HG03159 (cell line): Measurements from ENCODE around the gene DGKI.
"Not testable (repeated sequence)": the region's sequence is repeated elsewhere in the genome, so short reads cannot be mapped to it uniquely, and the experiment has no call there.

Experiments used
- ATAC-seq: cut with Tn5 transposase; IDR thresholded peaks from one replicate; pipeline ENCODE4 v1.9.1; 2021; ENCODE audit warnings: mild to moderate bottlenecking, moderate library complexity; ENCODE audit not compliant: unreplicated experiment

Gene DGKI

DNA sequence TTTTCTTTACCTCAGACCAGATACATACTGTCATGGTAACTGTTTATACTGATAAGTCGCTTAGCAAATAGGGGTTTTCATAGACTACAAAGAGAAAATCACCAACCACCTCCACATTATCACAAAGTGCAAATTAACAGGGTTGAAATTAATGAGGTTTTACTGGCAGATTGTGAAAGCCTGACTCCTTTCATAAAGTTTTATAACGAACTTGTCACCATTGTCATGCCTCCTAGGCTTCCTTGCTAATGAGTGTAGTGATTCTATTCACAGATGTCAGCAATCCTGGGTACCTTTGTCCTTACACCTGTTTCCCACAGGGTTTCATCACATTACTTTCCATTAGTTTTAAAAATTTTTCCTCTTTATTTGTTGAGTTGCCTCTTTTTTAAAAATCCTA, 361.0 kb downstream of the DGKI start:
- no peak for ATAC-seq

GRCh38 chr7:137484326-137484725, 362.4 kb downstream of the DGKI start:
- no peak for ATAC-seq

GRCh38 chr7:137482466-137482865, 364.3 kb downstream of the DGKI start:
- ATAC-seq = no peak

DNA sequence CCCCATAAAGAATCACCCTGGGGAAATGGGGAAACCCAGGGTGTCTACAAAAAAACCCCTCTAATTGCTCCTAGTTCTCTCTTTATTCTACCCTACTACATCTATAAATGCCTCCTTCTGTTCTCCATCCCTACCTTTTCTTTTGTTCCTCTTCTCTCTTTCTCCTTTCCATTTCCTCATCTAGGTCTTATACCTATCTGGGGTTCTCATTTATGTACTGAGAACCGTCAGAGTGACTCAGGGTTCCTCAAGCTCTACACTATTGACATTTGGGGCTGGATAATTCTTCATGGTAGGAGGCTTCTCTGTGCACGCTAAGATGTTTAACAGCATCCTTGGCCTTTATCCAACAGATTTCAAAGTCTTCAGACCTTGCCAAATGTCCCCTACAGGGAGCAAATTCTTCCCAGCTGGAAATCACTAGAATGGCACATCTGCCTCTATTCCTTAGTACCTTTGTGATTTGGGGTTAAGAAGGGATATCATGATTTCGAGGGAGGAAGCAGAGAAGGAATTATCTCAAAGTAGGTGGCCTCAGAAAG, 365.9 kb downstream of the DGKI start:
- ATAC-seq = no peak

DNA sequence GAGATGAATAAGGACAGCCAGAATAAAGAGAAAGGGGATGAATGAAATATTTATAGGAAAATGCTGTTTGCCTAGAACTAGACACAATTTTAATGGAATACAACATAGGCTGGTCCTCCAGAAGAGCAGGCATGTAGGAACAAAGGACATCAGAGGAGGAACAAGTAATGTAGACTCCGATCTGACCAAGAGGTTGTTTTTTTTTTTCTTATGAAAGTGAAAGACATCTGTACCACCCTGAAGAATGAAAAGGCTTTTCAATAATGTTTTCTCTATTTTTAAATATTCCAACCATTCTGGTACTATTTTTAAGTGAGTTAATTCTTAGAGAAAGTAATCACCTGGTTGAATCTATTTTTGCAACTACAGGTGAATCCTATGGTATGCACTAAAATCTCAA, 366.4 kb downstream of the DGKI start:
- no peak for ATAC-seq

DNA sequence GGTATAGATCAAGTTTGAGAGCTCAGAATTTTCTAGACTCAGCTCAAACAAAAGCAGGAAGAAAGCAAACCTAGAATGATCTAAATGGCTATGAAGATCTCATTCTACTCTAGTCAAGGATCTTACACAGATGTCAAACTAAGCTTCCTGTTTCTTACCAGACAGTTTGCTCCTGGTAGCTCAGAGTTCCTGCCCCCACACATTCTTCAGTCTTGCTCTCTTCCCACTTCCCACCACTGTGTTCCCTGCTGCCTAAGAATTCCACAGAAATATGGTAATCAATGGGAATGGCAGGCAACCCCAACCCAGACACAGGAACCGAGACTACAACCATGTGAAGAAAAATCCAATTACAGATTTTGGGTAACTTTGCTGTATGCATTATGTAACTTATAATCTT, 369.8 kb downstream of the DGKI start:
- no peak for ATAC-seq

DNA sequence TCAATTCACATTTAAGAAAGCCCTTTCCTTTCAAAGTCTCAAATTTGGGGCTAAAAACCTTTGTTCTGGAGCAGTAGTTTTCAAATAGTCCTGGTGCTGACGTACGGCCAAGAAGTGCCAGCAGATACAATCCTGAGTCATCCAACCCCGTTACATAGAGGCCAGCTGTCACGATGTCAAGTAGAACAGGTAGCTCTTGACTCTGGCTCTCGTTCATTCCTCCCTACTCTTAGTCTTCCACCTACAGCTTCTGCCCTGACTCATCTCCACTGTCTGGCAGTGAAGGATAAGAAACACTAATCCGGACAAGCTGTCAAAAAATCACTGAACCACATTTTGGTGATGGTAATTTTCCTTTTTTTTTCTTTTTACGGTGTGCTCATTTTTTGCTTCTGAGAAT, 370.8 kb downstream of the DGKI start:
- ATAC-seq = no peak

GRCh38 chr7:137474540-137475026, 372.2 kb downstream of the DGKI start:
- ATAC-seq = no peak

DNA sequence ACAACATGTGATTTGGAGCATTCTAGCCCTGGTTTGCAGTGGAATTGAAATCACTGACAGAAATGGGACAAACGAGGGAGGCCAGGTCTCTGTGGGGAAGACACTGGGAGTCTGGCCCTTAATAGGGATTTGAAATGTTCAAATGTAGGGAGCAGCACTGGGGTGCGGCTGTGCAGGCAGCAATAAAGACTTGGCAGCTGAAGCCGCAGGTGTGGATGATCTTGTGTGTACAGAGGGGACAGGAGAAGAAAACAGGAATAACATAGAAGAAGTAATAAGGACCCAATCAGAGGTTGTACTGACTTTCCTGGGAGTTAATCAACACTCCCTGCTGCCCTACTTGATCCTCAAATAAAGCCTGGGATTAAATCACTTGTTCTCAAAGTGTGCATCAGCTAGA, 375.6 kb downstream of the DGKI start:
- ATAC-seq = no peak

DNA sequence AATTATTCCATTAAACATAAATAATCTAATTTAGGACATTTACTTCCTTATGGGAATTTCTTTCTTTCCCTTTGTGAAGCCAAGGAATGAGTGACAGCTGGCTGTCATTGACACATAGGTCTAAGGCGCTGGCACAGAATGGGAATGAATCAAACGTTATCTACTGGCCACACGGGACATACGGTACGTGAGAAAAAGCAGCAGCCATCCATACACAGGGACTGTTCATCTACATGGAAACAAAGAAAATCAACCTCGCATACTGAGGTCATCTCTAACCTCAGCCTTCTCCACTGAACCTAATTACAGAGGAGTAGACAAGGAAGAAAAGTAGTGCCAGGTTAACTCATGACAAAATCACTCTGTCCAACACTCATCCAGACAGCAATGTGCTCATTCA, 376.9 kb downstream of the DGKI start:
- no peak for ATAC-seq

- no peak for ATAC-seq
Observed at GRCh38 chr7:137469191-137469811, 377.5 kb downstream of the DGKI start.

- ATAC-seq = no peak
Observed at GRCh38 chr7:137462847-137463246, 383.9 kb downstream of the DGKI start.

GRCh38 chr7:137462074-137462715, 384.6 kb downstream of the DGKI start:
- no peak for ATAC-seq

- no peak for ATAC-seq
Observed at GRCh38 chr7:137458399-137458798, 388.4 kb downstream of the DGKI start.

DNA sequence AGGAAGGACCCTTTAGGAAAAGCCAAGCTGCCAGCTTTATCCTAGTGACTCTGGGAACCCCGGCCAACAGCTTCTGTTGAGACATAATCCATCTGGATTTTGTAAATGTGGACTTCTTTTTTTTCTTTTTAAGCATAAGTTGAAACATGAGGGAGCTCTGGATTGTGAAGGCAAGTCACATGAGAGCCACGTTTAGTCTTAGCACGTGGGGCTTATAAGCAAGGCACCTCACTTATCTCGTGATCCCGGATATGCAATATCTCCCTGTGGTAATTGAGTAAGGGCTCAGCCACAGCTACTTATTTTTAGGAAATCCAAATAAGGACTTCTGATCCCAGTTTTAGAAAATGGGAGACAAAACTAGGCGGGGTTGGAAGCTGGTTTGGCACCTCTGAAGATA, 392.0 kb downstream of the DGKI start:
- ATAC-seq = no peak

GRCh38 chr7:137454246-137454724, 392.5 kb downstream of the DGKI start:
- ATAC-seq = peak; percentile 83

GRCh38 chr7:137453356-137453755, 393.4 kb downstream of the DGKI start:
- no peak for ATAC-seq

- no peak for ATAC-seq
Observed at GRCh38 chr7:137449016-137449415, 397.8 kb downstream of the DGKI start.

- not testable (repeated sequence) for ATAC-seq
Observed at GRCh38 chr7:137448572-137448971, 398.2 kb downstream of the DGKI start.

DNA sequence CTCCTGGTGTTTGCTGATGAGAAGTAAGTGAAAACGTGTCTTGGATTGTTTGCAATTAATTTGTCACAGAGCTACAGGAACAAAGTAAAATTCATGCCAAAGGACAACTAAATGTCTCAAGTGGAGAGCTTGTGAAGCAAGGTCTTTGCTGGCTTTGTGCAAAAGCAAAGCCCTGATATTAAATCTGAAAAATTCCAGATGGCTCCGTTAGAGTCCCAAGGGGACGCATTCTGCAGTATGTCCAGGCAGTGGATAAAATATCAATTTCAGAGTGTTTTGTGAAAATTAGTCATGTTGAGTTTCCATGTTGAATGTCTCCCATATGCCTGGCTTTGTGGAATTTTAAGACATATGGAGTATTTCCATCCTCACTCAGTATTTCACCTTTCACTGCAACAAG, 400.7 kb downstream of the DGKI start:
- no peak for ATAC-seq

GRCh38 chr7:137445268-137445667, 401.5 kb downstream of the DGKI start:
- no peak for ATAC-seq

DNA sequence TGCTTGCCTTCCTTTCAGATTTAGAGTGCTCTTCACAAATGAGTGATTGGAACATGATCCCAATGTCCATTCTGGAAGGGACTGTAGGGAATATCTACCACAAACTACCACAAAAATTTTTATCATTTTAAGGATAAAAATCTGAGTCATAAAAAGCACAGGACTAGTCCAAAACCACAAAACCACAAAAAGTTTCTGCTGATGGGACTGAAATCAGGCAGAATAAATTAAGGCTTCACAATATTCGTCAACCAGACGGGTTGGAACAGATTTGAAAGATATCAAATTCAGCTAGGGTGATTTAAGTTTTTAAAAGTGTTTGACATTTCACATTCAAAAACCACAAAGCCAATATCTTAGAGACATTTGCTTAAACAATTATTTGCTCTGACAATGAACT, 403.2 kb downstream of the DGKI start:
- ATAC-seq = no peak
